ENCODE data around the gene PRKN.

The PRKN gene

DNA sequence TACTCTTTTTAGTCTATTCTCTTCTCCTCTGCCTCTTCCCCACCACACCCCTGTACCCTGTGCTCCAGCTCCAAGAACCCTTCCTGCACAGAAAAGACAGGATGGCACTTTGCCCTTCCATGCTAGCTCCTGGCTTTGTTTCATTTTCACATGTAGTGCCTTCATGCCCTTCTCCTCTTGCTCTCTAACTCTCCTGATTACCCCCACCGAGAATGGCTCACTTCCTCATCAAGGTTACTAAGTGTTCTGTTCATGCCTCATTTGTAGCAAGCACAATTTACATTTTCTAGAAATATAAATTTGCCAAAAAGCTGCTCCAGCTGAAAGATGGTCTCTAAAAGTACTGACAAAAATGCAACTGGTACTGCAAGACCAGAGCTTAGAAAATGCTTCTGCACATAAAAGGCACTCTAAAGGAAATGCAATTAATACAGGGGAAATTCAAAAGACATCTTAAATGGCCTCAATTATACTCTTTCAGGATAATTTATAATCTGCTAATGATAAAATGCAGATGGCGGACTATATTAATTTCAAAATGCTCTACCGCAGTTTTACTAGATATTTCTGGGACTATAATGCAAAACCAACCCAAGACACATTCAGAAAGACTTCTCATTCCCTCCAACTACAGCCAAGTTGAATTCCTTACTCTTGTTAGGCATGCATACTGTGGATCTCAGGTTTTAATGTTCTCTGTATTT lies 570.2 kb downstream of the PRKN start:
- H3K4me3 ChIP-seq (ENCODE audit: low read length) = no peak overlapping the region; the same call in 1 of the 2 replicates
- H3K4me2 ChIP-seq (ENCODE audit: low read depth, low read length) = peak overlapping the region; percentile 65
- peak overlapping the region; percentile 83; the same call in 1 of the 2 replicates for H3K27ac ChIP-seq (ENCODE audit: low read length)
- H3K9ac ChIP-seq (ENCODE audit: low read length) = peak overlapping the region; percentile 28; the same call in 1 of the 2 replicates
- no peak overlapping the region for H2AFZ ChIP-seq (ENCODE audit: low read length)
- no peaks in the 10 kb centered on the region for H3K79me2 ChIP-seq (ENCODE audit: low read length)
- H3K9me2 ChIP-seq (replicated peaks; ENCODE audit: insufficient read depth, low read length) = no peaks in the 10 kb centered on the region
- TF ChIP-seq EZH2 (optimal IDR thresholded peaks at IDR 0.05; ENCODE audit: low read depth, low read length) (no peak), CTCF (IDR thresholded peaks at IDR 0.05; ENCODE audit: low read length) (no peak), EZH2phosphoT487 (IDR thresholded peaks at IDR 0.05; ENCODE audit: low read length) (no peak)
- H3K9me3 ChIP-seq (replicated peaks; ENCODE audit: insufficient read depth, low read length) = no peaks in the 10 kb centered on the region
- H3F3A ChIP-seq (ENCODE audit: insufficient read depth, low read length) = peaks cover 3% of the 10 kb centered on the region; the same call in 1 of the 2 replicates
- H3K4me1 ChIP-seq (ENCODE audit: low read length) = peaks cover 41% of the 10 kb centered on the region
- no peaks in the 10 kb centered on the region for H3K36me3 ChIP-seq (replicated peaks; ENCODE audit: insufficient read depth, low read length)
- DNase-seq = peak; percentile 46
- H3K27me3 ChIP-seq (replicated peaks; ENCODE audit: insufficient read depth, low read length) = no peaks in the 10 kb centered on the region
- H4K20me1 ChIP-seq (ENCODE audit: insufficient read depth, low read length) = no peaks in the 10 kb centered on the region

DNA sequence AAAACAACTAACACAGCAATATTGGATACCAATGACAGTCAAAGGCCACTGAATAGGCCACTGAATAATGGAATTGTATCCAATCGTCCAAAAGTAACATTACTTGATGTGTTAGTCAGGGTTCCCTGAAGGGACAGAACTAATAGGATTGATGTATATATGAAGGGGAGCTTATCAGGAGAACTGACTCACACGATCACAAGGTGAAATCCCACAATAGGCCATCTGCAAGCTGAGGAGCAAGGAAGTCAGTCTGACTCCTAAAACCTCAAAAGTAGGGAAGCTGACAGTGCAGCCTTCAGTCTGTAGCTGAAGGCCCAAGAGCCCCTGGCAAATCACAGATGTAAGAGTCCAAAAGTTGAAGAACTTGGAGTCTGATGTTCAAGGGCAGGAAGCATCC lies 571.4 kb downstream of the PRKN start:
- peaks cover 47% of the 10 kb centered on the region for H3K4me1 ChIP-seq (ENCODE audit: low read length)
- H3K9me3 ChIP-seq (replicated peaks; ENCODE audit: insufficient read depth, low read length) = no peaks in the 10 kb centered on the region
- H3K9me2 ChIP-seq (replicated peaks; ENCODE audit: insufficient read depth, low read length) = no peaks in the 10 kb centered on the region
- no peak for DNase-seq
- H4K20me1 ChIP-seq (ENCODE audit: insufficient read depth, low read length) = no peaks in the 10 kb centered on the region
- H3K4me2 ChIP-seq (ENCODE audit: low read depth, low read length) = peak overlapping the region; percentile 65
- no peaks in the 10 kb centered on the region for H3K36me3 ChIP-seq (replicated peaks; ENCODE audit: insufficient read depth, low read length)
- H3K9ac ChIP-seq (ENCODE audit: low read length) = no peak overlapping the region
- no peaks in the 10 kb centered on the region for H3K27me3 ChIP-seq (replicated peaks; ENCODE audit: insufficient read depth, low read length)
- peak overlapping the region; percentile 22 for H3K4me3 ChIP-seq (ENCODE audit: low read length)
- peak overlapping the region; percentile 53 for H2AFZ ChIP-seq (ENCODE audit: low read length)
- TF ChIP-seq EZH2phosphoT487 (IDR thresholded peaks at IDR 0.05; ENCODE audit: low read length) (no peak), CTCF (IDR thresholded peaks at IDR 0.05; ENCODE audit: low read length) (no peak), EZH2 (optimal IDR thresholded peaks at IDR 0.05; ENCODE audit: low read depth, low read length) (no peak)
- H3F3A ChIP-seq (ENCODE audit: insufficient read depth, low read length) = peaks cover 6% of the 10 kb centered on the region
- H3K79me2 ChIP-seq (ENCODE audit: low read length) = no peaks in the 10 kb centered on the region
- H3K27ac ChIP-seq (ENCODE audit: low read length) = peak overlapping the region; percentile 83; the same call in 1 of the 2 replicates

GRCh38 chr6:162154930-162155329 lies 572.6 kb downstream of the PRKN start:
- H3K4me3 ChIP-seq (ENCODE audit: low read length) = no peak overlapping the region
- peak overlapping the region; percentile 83; the same call in 1 of the 2 replicates for H3K27ac ChIP-seq (ENCODE audit: low read length)
- H3K36me3 ChIP-seq (replicated peaks; ENCODE audit: insufficient read depth, low read length) = no peaks in the 10 kb centered on the region
- no peaks in the 10 kb centered on the region for H3K27me3 ChIP-seq (replicated peaks; ENCODE audit: insufficient read depth, low read length)
- H3K9ac ChIP-seq (ENCODE audit: low read length) = no peak overlapping the region
- no peaks in the 10 kb centered on the region for H4K20me1 ChIP-seq (ENCODE audit: insufficient read depth, low read length)
- no peaks in the 10 kb centered on the region for H3K9me3 ChIP-seq (replicated peaks; ENCODE audit: insufficient read depth, low read length)
- peaks cover 14% of the 10 kb centered on the region for H3F3A ChIP-seq (ENCODE audit: insufficient read depth, low read length)
- peaks cover 53% of the 10 kb centered on the region for H3K4me1 ChIP-seq (ENCODE audit: low read length)
- no peak overlapping the region for H2AFZ ChIP-seq (ENCODE audit: low read length)
- TF ChIP-seq EZH2 (optimal IDR thresholded peaks at IDR 0.05; ENCODE audit: low read depth, low read length) (no peak), CTCF (IDR thresholded peaks at IDR 0.05; ENCODE audit: low read length) (no peak), EZH2phosphoT487 (IDR thresholded peaks at IDR 0.05; ENCODE audit: low read length) (no peak)
- no peaks in the 10 kb centered on the region for H3K9me2 ChIP-seq (replicated peaks; ENCODE audit: insufficient read depth, low read length)
- H3K4me2 ChIP-seq (ENCODE audit: low read depth, low read length) = peak overlapping the region; percentile 34; the same call in 1 of the 2 replicates
- H3K79me2 ChIP-seq (ENCODE audit: low read length) = no peaks in the 10 kb centered on the region
- DNase-seq = no peak
